Vagina (tissue), 2 donors: Measurements from ENCODE around the gene MICAL3.

ENCODE experiments used
- CTCF ChIP-seq, 3 experiments: fragments of 450-650 bp in 2 of 3; fragments of 200-600 bp in 1 of 3; sonication (generic) in 1 of 3; IDR thresholded peaks; one replicate each; pipeline ENCODE4 v1.5.1; 2017 to 2019; ENCODE audit warnings: antibody characterized with exemption in 3 of 3, mild to moderate bottlenecking in 2 of 3, moderate library complexity in 2 of 3
- POLR2AphosphoS5 ChIP-seq, 2 donors: sonication (generic); formaldehyde crosslinking; IDR thresholded peaks; one replicate each; pipeline ENCODE4 v1.9.0; 2017; ENCODE audit warnings: antibody characterized with exemption in 2 of 2, mild to moderate bottlenecking in 2 of 2, low read depth in 1 of 2; ENCODE audit not compliant: insufficient read depth in 1 of 2

- TF ChIP-seq CTCF (IDR thresholded peaks at IDR 0.05) (no peak), POLR2AphosphoS5 (IDR thresholded peaks at IDR 0.05; ENCODE audit: insufficient read depth in 1 of 2, low read depth in 1 of 2) (no peak)
Observed at GRCh38 chr22:17976121-17976520, 48.2 kb downstream of the MICAL3 start.
